ENCODE data around the gene ENTPD6.
"Not testable (repeated sequence)": the region's sequence is repeated elsewhere in the genome, so short reads cannot be mapped to it uniquely, and the experiment has no call there.

The ENTPD6 gene

GRCh38 chr20:25240851-25241658 is 45.5 kb downstream of the ENTPD6 start:
- DNase-seq (ENCODE audit: low read depth in 1 of 2, low spot score in 1 of 2) = not testable (repeated sequence)

- not testable (repeated sequence) for DNase-seq (ENCODE audit: low read depth in 1 of 2, low spot score in 1 of 2)
These were observed 46.1 kb downstream of the ENTPD6 start for GRCh38 chr20:25241659-25241955.

GRCh38 chr20:25242231-25242630 is 46.7 kb downstream of the ENTPD6 start:
- no peak for DNase-seq (ENCODE audit: low read depth in 1 of 2, low spot score in 1 of 2)

GRCh38 chr20:25243416-25243979 is 48.0 kb downstream of the ENTPD6 start:
- no peak for DNase-seq (ENCODE audit: low read depth in 1 of 2, low spot score in 1 of 2)

- DNase-seq (ENCODE audit: low read depth in 1 of 2, low spot score in 1 of 2) = no peak
These were observed 49.5 kb downstream of the ENTPD6 start for GRCh38 chr20:25244976-25245375.

GRCh38 chr20:25245461-25245860 is 49.9 kb downstream of the ENTPD6 start:
- DNase-seq (ENCODE audit: low read depth in 1 of 2, low spot score in 1 of 2) = no peak

GRCh38 chr20:25246182-25246999 is 50.9 kb downstream of the ENTPD6 start:
- DNase-seq (ENCODE audit: low read depth in 1 of 2, low spot score in 1 of 2) = no peak

- no peak for DNase-seq (ENCODE audit: low read depth in 1 of 2, low spot score in 1 of 2)
These were observed 51.5 kb downstream of the ENTPD6 start for GRCh38 chr20:25247000-25247517.

GRCh38 chr20:25247518-25247955 is 52.0 kb downstream of the ENTPD6 start:
- DNase-seq (ENCODE audit: low read depth in 1 of 2, low spot score in 1 of 2) = peak in 1 of 2 donors; percentile 15

GRCh38 chr20:25247956-25248785 is 52.7 kb downstream of the ENTPD6 start, which contains the start of gene PYGB:
Gene PYGB, plus strand, starts transcription at chr20:25248085. Its CDS starts 94 bp downstream, at chr20:25248179.
- peak; percentile 66 to 67 for DNase-seq (ENCODE audit: low read depth in 1 of 2, low spot score in 1 of 2)

GRCh38 chr20:25248786-25249172 is 53.3 kb downstream of the ENTPD6 start:
- no peak for DNase-seq (ENCODE audit: low read depth in 1 of 2, low spot score in 1 of 2)

GRCh38 chr20:25249198-25249931 is 53.9 kb downstream of the ENTPD6 start:
- DNase-seq (ENCODE audit: low read depth in 1 of 2, low spot score in 1 of 2) = no peak

- no peak for DNase-seq (ENCODE audit: low read depth in 1 of 2, low spot score in 1 of 2)
These were observed 55.0 kb downstream of the ENTPD6 start for GRCh38 chr20:25250508-25250907.

- no peak for DNase-seq (ENCODE audit: low read depth in 1 of 2, low spot score in 1 of 2)
These were observed 55.5 kb downstream of the ENTPD6 start for GRCh38 chr20:25251019-25251418.

- no peak for DNase-seq (ENCODE audit: low read depth in 1 of 2, low spot score in 1 of 2)
These were observed 56.0 kb downstream of the ENTPD6 start for GRCh38 chr20:25251558-25251957.

GRCh38 chr20:25252230-25252651 is 56.7 kb downstream of the ENTPD6 start:
- DNase-seq (ENCODE audit: low read depth in 1 of 2, low spot score in 1 of 2) = no peak

GRCh38 chr20:25252686-25253421 is 57.3 kb downstream of the ENTPD6 start:
- no peak for DNase-seq (ENCODE audit: low read depth in 1 of 2, low spot score in 1 of 2)

- no peak for DNase-seq (ENCODE audit: low read depth in 1 of 2, low spot score in 1 of 2)
These were observed 58.2 kb downstream of the ENTPD6 start for GRCh38 chr20:25253606-25254275.

GRCh38 chr20:25254571-25254970 is 59.1 kb downstream of the ENTPD6 start:
- DNase-seq (ENCODE audit: low read depth in 1 of 2, low spot score in 1 of 2) = no peak

Measured in stimulated activated CD4-positive, alpha-beta T cell treated with anti-CD3 and anti-CD28 coated beads, Interleukin-15, amount 100 ng/mL, for 1 hour (primary cell).